ENCODE data around the gene TRIM14.
"Not testable (repeated sequence)": the region's sequence is repeated elsewhere in the genome, so short reads cannot be mapped to it uniquely, and the experiment has no call there.

TRIM14 gene

DNA sequence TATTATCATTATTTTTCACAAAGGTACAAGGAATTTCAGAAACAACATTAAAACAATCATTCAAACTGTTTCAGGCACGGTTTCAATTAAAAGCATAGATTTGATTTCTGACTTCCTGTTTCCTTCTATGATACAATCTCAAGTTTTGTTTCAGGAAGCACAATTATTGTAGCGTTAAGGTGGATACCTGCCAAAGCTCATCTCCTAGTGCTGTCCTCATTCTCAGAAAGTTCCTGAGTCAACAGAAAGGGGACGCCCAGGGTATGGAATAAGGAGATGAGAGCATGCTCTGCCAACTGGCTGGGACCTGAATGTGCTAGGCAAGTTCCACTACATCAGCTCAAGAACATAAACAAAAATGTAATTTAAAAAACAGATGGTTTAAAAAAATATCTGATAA, 2.0 kb upstream of the TRIM14 start:
- peak; percentile 33 for DNase-seq
- TF ChIP-seq, protein P1, sequence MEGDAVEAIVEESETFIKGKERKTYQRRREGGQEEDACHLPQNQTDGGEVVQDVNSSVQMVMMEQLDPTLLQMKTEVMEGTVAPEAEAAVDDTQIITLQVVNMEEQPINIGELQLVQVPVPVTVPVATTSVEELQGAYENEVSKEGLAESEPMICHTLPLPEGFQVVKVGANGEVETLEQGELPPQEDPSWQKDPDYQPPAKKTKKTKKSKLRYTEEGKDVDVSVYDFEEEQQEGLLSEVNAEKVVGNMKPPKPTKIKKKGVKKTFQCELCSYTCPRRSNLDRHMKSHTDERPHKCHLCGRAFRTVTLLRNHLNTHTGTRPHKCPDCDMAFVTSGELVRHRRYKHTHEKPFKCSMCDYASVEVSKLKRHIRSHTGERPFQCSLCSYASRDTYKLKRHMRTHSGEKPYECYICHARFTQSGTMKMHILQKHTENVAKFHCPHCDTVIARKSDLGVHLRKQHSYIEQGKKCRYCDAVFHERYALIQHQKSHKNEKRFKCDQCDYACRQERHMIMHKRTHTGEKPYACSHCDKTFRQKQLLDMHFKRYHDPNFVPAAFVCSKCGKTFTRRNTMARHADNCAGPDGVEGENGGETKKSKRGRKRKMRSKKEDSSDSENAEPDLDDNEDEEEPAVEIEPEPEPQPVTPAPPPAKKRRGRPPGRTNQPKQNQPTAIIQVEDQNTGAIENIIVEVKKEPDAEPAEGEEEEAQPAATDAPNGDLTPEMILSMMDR (IDR thresholded peaks at IDR 0.05; ENCODE audit: low read depth, low read length), result peak; percentile 62
- H3K4me1 ChIP-seq, result peaks cover 11% of the 10 kb centered on the region
- no peaks in the 10 kb centered on the region for H3K27me3 ChIP-seq
- H3K36me3 ChIP-seq, result peaks cover 3% of the 10 kb centered on the region
- H3K9me3 ChIP-seq, result no peaks in the 10 kb centered on the region
- H3K4me3 ChIP-seq (ENCODE audit: low read depth, low read length), result no peak overlapping the region

DNA sequence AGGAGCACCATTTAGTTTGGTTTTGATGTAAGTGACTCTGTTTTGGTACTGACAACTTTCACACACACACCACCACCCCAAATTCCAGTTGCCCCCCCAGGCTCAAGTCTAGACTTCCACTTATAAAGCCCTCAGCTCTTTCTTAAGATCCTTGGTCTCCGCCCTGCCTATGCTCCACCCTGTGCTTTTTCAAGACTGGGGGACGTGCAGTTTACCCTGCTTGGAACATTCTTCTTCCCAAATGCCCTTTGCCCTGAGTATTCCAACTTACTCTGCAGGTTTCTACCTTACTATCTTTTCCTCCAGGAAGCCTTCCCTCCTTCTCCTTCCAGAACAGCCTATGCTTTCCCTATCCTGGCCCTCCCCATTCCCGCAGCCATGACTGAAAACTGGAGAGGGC, 1.5 kb upstream of the TRIM14 start:
- H3K4me3 ChIP-seq (ENCODE audit: low read depth, low read length), result no peak overlapping the region
- H3K36me3 ChIP-seq, result peaks cover 3% of the 10 kb centered on the region; the same call in 1 of the 2 replicates
- no peaks in the 10 kb centered on the region for H3K9me3 ChIP-seq
- no peaks in the 10 kb centered on the region for H3K27me3 ChIP-seq
- TF ChIP-seq, protein P1 (IDR thresholded peaks at IDR 0.05; ENCODE audit: low read depth, low read length), result no peak
- H3K4me1 ChIP-seq, result peaks cover 11% of the 10 kb centered on the region
- DNase-seq, result no peak

DNA sequence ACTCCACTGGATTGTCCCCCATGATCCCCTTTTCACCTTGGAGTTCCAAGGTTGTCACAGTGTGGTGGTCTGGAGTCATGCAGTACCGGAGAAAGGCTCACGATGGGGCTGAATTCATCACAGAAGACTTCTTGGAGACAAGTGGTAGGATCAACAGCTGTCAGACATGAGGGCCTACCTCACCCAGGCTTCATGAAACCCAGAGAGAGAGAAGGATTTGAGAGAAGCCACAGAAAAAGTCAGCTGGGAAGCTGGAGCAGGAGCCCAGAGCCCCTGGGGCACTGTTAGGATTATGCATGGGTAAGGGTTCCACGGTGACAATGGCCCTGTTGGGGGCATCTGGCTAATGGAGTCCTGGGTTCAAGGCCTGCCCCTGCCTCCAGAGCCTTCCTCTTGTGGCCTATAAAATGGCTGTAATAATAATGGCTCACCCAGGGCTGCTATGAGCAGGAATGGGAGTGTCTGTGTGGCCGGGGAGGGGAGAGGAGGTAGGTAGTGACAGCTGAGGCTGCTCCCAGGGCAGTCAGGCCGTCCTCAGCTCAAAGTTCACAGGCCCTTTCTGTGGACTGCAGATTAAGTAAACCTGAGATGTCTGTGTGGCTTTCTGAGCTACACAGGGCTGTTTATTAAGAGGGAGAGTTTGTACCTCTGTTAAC, 910 bp downstream of the TRIM14 start:
- peak; percentile 61 for DNase-seq
- Histone ChIP-seq H3K9me3 (no peaks in the 10 kb centered on the region), H3K27me3 (no peaks in the 10 kb centered on the region), H3K36me3 (no peaks in the 10 kb centered on the region), H3K4me3 (ENCODE audit: low read depth, low read length) (peak overlapping the region; percentile 70), H3K4me1 (peaks cover 11% of the 10 kb centered on the region)
- TF ChIP-seq, protein P1 (IDR thresholded peaks at IDR 0.05; ENCODE audit: low read depth, low read length), result peak; percentile 78

DNA sequence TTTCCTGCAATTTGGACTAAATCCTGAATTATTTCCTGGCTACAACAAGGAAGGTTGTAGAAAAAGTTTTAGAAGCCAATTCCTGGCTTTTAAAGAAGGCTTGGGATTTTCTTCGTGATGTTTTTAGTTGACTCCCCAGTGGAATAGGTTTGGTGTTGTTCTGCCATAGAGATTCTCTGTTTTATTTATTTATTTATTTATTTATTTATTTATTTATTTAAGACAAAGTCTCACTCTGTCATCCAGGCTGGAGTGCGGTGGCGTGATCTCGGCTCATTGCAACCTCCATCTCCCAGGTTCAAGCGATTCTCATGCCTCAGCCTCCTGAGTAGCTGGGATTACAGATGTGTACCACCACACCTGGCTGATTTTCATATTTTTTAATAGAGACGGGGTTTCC, 1.9 kb downstream of the TRIM14 start:
- H3K27me3 ChIP-seq; H3K36me3 ChIP-seq; H3K4me3 ChIP-seq (ENCODE audit: low read depth, low read length); DNase-seq; H3K9me3 ChIP-seq: not testable (repeated sequence)
- H3K4me1 ChIP-seq, result peaks cover 11% of the 10 kb centered on the region

DNA sequence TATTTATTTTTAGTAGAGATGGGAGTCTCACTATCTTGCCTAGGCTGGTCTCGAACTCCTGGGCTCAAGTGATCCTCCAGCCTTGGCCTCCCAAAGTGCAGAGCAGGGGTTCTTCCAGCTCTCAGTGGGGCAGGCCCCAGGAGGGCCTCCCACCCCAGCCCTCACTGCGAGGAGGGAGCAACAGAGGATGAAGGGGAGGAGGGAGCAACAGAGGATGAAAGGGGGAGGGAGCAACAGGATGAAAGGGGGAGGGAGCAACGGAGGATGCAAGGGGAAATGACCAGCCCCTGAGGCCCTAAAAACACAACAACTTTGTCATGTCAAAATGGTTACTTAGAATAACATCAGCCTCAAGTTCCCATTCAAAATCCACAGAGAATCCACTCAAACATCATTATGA, 10.0 kb downstream of the TRIM14 start:
- H3K4me3 ChIP-seq (ENCODE audit: low read depth, low read length), result no peak overlapping the region
- H3K27me3 ChIP-seq, result no peaks in the 10 kb centered on the region
- peaks cover 35% of the 10 kb centered on the region for H3K36me3 ChIP-seq
- TF ChIP-seq, protein P1 (IDR thresholded peaks at IDR 0.05; ENCODE audit: low read depth, low read length), result no peak
- H3K9me3 ChIP-seq, result no peaks in the 10 kb centered on the region
- no peaks in the 10 kb centered on the region for H3K4me1 ChIP-seq
- DNase-seq, result no peak

DNA sequence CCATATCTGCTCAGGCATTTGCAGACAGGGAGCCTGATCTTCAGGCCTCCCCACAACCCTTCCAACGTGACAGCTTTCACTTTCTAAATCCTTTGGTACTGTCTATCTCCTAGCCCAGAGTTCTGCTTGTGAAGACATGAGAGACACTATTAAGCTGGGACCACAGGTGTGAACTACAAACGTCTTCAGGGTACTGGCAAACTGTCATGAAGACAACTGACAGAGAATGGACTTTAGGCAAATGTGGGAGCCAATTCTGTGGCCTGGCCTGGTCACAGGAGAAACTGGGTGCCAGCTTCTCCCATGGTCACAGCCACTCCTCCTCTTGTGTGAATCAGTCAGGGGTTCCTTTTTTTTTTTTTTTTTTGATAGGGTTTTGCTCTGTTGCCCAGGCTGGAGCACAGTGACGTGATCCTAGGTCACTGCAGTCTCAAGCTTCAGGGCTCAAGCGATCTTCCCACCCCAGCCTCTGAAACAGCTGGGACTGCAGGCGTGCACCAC, 10.4 kb downstream of the TRIM14 start:
- TF ChIP-seq, protein P1 (IDR thresholded peaks at IDR 0.05; ENCODE audit: low read depth, low read length), result no peak
- Histone ChIP-seq H3K36me3 (peaks cover 35% of the 10 kb centered on the region), H3K27me3 (no peaks in the 10 kb centered on the region), H3K4me3 (ENCODE audit: low read depth, low read length) (no peak overlapping the region), H3K9me3 (no peaks in the 10 kb centered on the region), H3K4me1 (no peaks in the 10 kb centered on the region)
- no peak for DNase-seq
